Amniotic epithelial cell (primary cell): ENCODE results near the gene C1RL.

ENCODE experiments used
- DNase-seq: peaks from one replicate; pipeline ENCODE4 v3.0.0-alpha.2; 2010; ENCODE audit warnings: low read depth

C1RL gene

DNA sequence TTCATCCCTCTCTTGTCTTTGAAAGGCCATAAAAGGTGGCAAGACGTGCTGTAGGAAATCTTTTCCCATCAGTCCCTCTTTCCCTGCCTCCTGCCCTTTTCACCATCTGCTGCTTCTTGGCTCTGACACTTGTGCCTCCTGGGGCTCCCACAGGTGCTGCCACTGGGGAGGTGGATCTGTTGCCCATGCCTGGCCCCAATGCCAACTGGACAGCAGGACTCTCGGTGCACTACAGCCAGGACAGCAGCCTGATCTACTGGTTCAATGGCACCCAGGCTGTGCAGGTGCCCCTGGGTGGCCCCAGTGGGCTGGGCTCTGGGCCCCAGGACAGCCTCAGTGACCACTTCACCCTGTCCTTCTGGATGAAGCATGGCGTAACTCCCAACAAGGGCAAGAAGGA, 27.7 kb upstream of the C1RL start:
- DNase-seq, result no peak

- DNase-seq, result no peak
Observed at GRCh38 chr12:7136071-7136470, 27.1 kb upstream of the C1RL start.

DNA sequence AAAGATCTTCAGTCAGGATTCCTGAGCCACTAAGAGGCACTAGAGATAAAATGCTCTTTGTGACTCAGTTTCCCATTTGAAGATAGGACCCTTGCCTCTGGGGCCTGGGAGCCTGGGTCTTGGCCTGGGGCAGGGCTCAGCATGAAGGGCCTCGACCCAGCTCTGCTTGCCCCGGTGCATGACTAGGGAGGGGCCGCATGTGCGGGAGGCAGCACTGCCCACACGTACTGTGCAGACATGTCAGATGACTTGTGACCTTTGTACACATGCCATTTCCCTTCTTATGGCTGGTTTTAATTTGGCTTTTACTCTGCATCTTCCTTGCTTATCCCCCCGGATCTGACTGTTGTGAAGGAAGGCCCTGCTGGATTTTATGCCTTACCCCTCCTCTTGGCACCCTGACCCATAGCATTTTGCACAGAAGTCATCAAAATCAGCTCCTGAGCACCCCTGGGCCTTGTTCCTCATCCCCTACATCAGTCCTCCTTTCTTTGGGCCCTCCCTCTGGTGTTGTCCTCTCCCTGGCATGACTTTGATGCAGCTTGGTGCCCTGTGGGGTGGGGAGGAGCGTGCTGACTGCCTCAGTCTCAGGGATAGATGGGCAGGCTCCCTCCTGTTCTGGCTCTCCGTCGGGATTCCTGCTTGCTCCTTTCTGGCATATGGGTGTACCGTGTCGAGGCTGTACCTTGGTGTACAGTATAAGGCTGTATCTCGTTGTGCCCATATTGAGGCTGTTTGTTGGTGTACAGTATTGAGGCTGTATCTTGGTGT, 25.6 kb upstream of the C1RL start:
- DNase-seq, result no peak

- DNase-seq, result no peak
Observed at GRCh38 chr12:7131502-7131866, 22.5 kb upstream of the C1RL start.

- peak; percentile 51 for DNase-seq
Observed at GRCh38 chr12:7130701-7131501, 21.9 kb upstream of the C1RL start.

- DNase-seq, result peak; percentile 57
Observed at GRCh38 chr12:7129872-7130691, 21.1 kb upstream of the C1RL start, which contains the start of gene CLSTN3. TSS of gene CLSTN3 (plus strand) at chr12:7130371. CDS start at chr12:7130649, 278 bp downstream.

- DNase-seq, result no peak
Observed at GRCh38 chr12:7129287-7129871, 20.4 kb upstream of the C1RL start.

GRCh38 chr12:7128681-7129286, 19.8 kb upstream of the C1RL start, which contains the start of gene RBP5:
TSS of gene RBP5 (minus strand) at chr12:7128889. CDS start at chr12:7128775, 114 bp downstream.
- DNase-seq, result no peak

- DNase-seq, result no peak
Observed at GRCh38 chr12:7127916-7128626, 19.1 kb upstream of the C1RL start.

- no peak for DNase-seq
Observed at GRCh38 chr12:7125632-7126227, 16.7 kb upstream of the C1RL start.

DNA sequence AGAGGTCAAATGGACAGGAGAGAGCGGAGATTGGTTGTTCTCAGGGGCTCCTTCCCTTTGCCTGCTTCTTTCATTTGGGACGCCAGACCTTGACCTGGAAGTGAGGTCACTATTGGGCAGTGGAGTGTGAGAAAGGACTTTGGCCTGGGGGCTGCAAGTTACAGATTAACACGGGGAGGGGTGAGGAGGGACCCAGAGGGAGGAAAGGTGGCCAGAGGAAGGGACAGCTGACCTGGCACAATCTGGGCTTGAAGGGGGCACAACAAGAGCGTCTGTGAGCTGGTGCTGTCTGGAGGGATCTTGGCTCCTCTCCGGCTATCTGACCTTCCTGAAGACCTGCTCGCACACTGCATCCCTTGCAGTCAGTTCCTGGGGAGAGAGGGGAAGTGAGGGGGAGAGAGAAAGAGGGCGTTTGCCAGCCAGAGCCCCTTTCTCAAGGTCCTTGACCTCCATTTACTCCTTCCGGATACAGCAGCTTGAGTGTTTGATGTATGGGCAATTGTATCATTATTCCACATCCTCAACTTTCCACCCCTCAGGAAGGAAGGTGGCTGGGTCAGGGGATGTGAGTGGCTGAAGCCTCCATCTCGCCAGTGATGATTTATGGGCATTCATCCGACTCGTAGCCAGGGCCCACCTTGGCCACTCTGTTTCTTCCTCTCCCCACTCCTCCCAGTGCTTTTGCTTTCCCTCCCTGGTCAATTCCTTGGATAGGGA, 14.9 kb upstream of the C1RL start:
- no peak for DNase-seq

DNA sequence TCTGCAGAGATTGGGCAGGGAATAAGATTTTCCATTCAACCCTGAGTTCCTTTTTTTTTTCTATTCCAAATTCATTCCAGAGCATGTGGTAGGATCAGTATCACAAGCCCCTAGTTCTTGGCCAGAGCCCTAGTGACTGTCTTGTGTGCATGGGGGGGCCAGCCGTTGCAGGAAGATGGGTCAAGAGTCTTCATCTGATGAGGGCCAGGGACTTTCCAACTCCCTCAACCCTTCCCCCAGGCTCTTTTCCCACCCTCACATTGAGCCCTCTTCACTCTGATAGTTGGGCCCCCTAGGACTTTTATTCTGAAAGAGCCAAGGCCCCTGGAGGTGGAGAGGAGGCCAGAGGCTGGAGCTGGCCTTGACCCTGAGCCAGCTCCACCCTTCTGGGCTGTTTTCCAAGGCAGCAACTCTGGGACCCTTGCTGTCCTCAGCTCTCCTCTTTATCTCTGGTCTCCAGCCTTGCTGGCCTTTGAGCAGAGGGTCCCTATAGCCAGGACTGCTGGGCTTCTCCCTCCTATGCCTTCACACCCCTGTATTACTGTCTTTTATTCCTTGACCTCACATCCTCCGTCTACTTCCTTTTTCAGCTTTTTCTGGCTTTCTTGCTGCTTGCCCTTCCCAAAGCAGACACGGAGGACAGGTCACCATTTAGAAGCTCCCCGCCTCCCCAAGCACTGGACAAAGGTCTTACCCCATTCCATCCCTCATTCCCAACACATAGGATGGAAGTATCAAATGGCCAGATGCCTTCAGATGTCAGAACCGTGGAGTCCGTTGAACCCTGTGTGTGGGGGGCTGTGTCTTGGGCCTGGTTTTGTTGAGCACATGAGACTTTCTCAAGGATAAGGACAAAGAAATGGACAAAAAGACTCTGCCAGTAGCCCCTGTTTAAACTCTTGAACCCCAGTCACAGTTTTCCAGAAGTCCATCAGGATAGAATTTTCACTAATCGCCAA, 14.1 kb upstream of the C1RL start:
- DNase-seq, result no peak

DNA sequence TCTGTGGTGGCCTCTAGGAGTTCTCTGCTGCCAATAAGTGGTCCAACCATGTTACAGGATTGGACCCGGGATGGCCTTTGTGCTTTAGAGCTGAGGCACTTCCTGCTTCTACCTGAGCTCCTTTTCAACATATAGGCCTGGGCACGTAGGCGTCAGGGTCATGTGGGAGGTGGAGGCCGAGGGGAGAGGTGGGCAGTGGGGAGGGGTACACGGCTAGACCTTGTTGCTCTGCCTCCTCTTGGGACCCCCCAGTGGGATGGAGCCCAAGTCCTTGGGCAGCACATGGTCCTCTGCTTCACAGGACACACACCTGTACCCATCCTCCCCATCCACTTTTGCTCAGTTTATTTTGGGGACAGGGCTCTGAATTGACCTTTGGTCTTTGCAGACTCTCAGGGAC, 12.3 kb upstream of the C1RL start:
- no peak for DNase-seq

DNA sequence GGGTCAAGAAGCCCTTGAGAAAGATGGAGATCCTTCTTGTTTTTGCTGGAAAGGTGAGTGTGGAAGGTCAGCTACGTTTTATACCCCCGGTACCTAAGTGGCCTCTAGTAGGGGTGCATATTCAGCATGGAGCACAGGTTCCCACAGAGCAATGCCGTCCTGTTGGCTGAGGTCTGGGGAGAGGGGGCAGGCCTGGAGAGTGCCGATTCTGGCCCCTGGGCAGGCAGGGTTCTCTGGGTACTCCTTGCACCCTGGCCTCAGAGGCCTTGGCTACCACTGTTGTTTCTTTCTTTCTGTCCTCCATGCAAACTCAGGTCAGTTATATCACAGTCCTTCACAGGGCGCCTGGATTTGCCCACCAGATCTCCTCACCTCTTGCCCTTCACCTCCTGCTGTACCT, 11.2 kb upstream of the C1RL start:
- no peak for DNase-seq

GRCh38 chr12:7118881-7119280, 9.9 kb upstream of the C1RL start:
- no peak for DNase-seq

- DNase-seq, result no peak
Observed at GRCh38 chr12:7117670-7118069, 8.7 kb upstream of the C1RL start.

DNA sequence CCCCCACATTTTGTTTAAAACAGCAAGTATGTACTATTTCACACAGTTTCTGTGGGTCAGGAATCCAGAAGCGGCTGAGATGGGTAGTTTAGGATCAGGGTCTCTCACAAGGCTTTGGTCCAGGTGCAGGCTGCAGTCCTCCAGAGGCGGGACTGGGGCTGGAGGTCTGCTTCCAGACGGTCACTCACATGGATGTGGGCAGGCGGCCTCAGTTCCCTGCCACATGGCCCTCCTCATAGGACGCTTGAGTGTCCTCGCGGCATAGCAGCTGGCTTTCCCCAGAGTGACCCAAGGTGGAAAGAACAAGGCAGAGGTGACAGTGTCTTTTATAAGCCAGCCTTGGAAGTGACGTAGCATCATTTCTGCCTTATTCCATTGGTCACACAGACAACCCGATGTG, 7.9 kb upstream of the C1RL start:
- no peak for DNase-seq

DNA sequence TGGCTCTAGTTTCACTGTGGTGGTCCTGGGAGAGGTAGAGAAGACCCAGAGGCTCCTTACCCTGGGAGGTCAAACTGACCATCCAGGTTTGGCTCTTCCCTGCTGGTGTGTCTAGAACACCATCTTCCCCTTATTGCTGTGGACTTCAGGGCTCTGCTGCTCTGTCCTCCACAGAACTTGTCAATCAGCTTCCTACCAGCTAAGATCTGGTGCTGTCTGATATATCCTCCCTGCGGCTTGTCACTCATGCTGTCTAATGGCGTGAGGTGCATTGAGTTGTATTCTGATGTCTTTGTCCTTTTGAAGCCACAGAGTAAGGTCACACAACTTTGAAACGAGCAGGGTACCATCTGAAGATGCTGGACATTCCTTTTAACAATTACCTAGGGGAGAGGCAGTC, 7.2 kb upstream of the C1RL start:
- no peak for DNase-seq

DNA sequence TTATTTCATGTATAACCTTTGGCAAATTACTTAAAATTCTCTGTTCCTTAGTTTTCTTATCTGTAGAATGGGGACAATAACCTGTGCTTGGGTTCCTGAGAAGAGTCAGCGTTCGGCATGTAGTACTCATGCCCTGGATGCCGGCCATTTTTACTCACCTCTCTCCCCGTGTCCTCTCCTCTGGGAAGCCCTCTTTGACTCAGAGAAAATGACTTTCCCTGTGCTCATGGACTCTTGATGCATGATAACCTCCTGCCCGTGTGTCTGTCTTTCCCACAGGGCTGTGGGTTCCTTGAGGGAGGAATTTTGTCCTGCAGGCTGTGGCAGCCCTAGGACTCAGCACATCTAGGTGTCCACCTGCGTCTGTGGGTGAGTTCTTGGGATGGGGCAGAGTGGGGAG, 5.8 kb upstream of the C1RL start:
- no peak for DNase-seq
